SU-DHL-6 (cell line): ENCODE results near the gene RGS11.

ENCODE experiments used
- CTCF ChIP-seq: fragments of 200-600 bp; sonication (generic); IDR thresholded peaks from one replicate; pipeline ENCODE4 v1.5.1; 2017; ENCODE audit warnings: antibody characterized with exemption, mild to moderate bottlenecking, low read length, moderate library complexity; ENCODE audit not compliant: insufficient read depth, poor library complexity, severe bottlenecking
- EZH2phosphoT487 ChIP-seq: fragments of 200-600 bp; sonication (generic), shearing (Covaris generic); conservative IDR thresholded peaks from 2 replicates; pipeline ENCODE4 v1.6.1; 2018; ENCODE audit warnings: mild to moderate bottlenecking, antibody characterized with exemption, low read length, moderate library complexity, mixed read lengths

DNA sequence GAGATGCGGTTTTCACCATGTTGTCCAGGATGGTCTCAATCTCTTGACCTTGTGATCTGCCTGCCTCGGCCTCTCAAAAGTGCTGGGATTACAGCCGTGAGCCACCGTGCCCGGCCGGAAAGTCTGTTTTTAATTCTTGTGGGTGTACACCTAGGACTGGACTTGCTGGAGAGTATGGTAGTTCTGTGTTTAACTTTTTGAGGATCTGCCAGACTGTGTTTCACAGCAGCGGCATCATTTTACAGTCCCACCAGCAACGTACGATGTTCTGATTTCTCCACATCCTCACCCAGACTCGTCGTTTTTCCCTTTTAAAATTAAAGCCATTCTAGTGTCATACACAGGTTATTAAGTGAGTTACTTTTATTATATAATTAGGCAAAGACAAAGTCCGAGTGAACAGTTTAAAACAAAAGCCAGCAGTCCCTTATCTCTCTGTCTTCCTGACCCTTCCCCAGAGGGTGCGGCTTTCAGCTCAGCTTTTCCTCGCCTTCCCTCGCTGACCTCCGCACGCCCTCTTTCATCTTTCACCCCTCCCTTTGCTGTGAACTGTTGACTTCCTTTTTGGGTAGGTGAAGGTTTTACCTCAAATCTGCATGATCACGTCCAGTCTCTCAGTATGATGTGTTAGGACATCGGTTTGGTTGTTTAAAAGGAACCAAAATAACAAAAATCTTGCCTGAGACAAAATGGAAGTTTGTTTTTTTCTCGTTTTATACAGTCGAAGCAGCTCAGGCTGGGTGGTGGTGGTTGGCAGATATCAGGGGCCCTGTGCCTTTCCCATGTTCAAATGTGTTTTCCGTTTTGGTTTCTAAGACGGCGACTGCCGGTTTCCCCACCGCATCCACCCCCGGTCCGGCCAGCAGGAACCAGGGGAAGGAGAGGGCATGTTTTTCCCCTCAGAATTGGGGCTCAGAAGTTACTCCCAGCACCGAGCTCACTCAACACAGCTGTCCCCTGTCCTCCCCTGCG is 23.1 kb downstream of the RGS11 start:
- TF ChIP-seq CTCF (no peak), EZH2phosphoT487 (no peak)
